ENCODE data around the gene LACC1. TPM values are rescaled to one million over a fixed set of nuclear protein-coding genes. Genes with fewer than 3 reads are reported as not detected.

Gene LACC1
- total and polyA plus RNA-seq, 2 donors (not counting 1 experiment from before 2014, with no cell fraction given) = 1.4 to 5.3 TPM

DNA sequence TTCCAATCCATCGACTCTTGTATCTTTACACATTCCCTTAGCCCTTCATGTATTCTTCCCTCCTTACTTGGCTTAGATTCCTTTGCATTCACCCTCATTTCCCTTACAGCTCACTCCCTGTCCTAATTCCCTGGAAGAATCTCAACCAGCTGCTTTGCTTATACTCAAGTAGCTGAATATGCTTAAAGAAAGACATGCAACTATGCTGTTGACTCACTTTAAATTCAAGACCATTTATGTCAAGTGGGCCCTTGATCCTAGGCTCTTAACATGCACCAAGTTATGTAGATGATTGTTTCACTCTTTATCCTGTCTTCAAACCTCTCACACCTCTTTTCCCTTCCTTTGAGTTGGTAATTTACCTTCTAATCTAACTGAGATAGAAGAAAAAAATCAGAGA is 7.5 kb upstream of the LACC1 start:
- 100% methylated on average over 1 of the region's 1 CpG for WGBS (ENCODE audit: insufficient coverage)
- Histone ChIP-seq H3K36me3 (replicated peaks in 1 of 2; ENCODE audit: control extremely low read depth in 1 of 2, control insufficient read depth in 1 of 2, extremely low read depth in 1 of 2, insufficient read depth in 2 of 2, low read length in 1 of 2) (peaks cover 0 to 2% of the 10 kb centered on the region in 2 experiments), H3K9ac (ENCODE audit: low read length) (no peak overlapping the region), H2AFZ (ENCODE audit: insufficient read depth, low read depth, low read length, poor library complexity, severe bottlenecking) (no peak overlapping the region), H3K4me2 (replicated peaks; ENCODE audit: low read depth, low read length, poor library complexity, severe bottlenecking) (no peak overlapping the region), H3K27ac (ENCODE audit: low read length in 2 of 2) (no peak overlapping the region), H3K27me3 (replicated peaks in 1 of 4; ENCODE audit: control extremely low read depth in 1 of 4, control insufficient read depth in 3 of 4, insufficient read depth in 4 of 4, low read length in 3 of 4) (no peaks in the 10 kb centered on the region), H4K20me1 (ENCODE audit: control insufficient read depth, insufficient read depth, low read length, poor library complexity, severe bottlenecking) (no peaks in the 10 kb centered on the region), H3K9me3 (ENCODE audit: control extremely low read depth in 1 of 3, control insufficient read depth in 2 of 3, insufficient read depth in 1 of 3, low read length in 2 of 3) (peaks cover 0 to 1% (median 0%) of the 10 kb centered on the region in 3 donors), H3K79me2 (ENCODE audit: control insufficient read depth, insufficient read depth, low read length) (no peaks in the 10 kb centered on the region), H3K4me1 (ENCODE audit: control insufficient read depth in 2 of 2, insufficient read depth in 2 of 2, low read length in 2 of 2) (no peaks in the 10 kb centered on the region), H3K4me3 (ENCODE audit: control extremely low read depth in 1 of 5, extremely low read depth in 1 of 5, insufficient read depth in 1 of 5, low read depth in 2 of 5, low read length in 4 of 5) (no peak overlapping the region)
- H3K4me1 Mint-ChIP-seq = peaks cover 3% of the 10 kb centered on the region
- H3K27ac Mint-ChIP-seq = no peak overlapping the region
- POLR2A ChIA-PET = no interaction called here
- no peak overlapping the region for H3K4me3 Mint-ChIP-seq
- no peaks in the 10 kb centered on the region for H3K27me3 Mint-ChIP-seq
- CTCF ChIA-PET = interaction anchor here (0.7 to 1.0 kb wide), 3 partner anchors 9 to 787 kb away, joined by 3 read pairs; no protein-coding TSS in a partner anchor
- TF ChIP-seq, protein P1, sequence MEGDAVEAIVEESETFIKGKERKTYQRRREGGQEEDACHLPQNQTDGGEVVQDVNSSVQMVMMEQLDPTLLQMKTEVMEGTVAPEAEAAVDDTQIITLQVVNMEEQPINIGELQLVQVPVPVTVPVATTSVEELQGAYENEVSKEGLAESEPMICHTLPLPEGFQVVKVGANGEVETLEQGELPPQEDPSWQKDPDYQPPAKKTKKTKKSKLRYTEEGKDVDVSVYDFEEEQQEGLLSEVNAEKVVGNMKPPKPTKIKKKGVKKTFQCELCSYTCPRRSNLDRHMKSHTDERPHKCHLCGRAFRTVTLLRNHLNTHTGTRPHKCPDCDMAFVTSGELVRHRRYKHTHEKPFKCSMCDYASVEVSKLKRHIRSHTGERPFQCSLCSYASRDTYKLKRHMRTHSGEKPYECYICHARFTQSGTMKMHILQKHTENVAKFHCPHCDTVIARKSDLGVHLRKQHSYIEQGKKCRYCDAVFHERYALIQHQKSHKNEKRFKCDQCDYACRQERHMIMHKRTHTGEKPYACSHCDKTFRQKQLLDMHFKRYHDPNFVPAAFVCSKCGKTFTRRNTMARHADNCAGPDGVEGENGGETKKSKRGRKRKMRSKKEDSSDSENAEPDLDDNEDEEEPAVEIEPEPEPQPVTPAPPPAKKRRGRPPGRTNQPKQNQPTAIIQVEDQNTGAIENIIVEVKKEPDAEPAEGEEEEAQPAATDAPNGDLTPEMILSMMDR (IDR thresholded peaks at IDR 0.05) = no peak
- TF ChIP-seq EZH2 (IDR thresholded peaks at IDR 0.05; ENCODE audit: borderline replicate concordance, insufficient read depth, low read depth, low read length, poor library complexity, severe bottlenecking) = no peak
- DNase-seq (no peak), ATAC-seq (ENCODE audit: low read depth) (no peak)
- no peaks in the 10 kb centered on the region for H3K9me3 Mint-ChIP-seq (ENCODE audit: insufficient read depth)
- intact Hi-C loops (cut with micrococcal nuclease) = loop anchor here (10.0 kb wide), 1 partner anchor 1277 kb away; no protein-coding TSS in a partner anchor

DNA sequence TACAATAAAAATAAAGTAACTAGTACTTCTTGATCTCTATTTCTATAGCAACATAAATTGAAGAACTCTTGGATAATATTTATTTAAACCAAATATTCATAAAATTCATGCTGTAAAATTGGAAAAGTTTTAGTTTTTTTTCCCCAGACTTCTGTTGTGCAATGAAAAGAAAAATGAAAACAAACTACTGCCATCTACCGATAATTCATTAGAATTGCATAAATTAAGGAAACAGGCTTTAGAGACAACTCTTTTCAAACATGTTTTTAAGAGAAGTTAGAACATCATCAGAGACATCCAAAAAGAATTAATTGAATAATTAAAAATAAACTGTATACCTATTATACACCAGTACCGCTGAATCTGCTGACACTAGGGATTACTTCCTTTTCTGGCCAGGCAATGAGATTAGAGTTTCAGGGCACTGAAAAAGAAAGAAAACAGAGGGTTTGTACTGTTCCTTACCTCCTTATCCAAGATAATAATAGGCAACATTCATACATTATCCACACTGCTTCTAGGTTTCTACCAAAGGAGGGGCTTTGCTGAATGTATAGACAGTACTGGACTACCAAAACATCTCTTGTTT is 5.1 kb upstream of the LACC1 start:
- intact Hi-C loops (cut with micrococcal nuclease) = loop anchor here (2.0 to 10.0 kb wide), 5 partner anchors 790 to 1602 kb away; partner anchors contain the start of gene AKAP11
- WGBS (ENCODE audit: insufficient coverage) = no CpG with 5 or more reads among the region's 2 CpGs
- Histone ChIP-seq H3K79me2 (ENCODE audit: control insufficient read depth, insufficient read depth, low read length) (no peaks in the 10 kb centered on the region), H3K27me3 (replicated peaks in 1 of 4; ENCODE audit: control extremely low read depth in 1 of 4, control insufficient read depth in 3 of 4, insufficient read depth in 4 of 4, low read length in 3 of 4) (no peaks in the 10 kb centered on the region), H3K27ac (ENCODE audit: low read length in 2 of 2) (peak overlapping the region in 1 of 2 donors; percentile 12), H3K9ac (ENCODE audit: low read length) (no peak overlapping the region), H3K4me2 (replicated peaks; ENCODE audit: low read depth, low read length, poor library complexity, severe bottlenecking) (no peak overlapping the region), H2AFZ (ENCODE audit: insufficient read depth, low read depth, low read length, poor library complexity, severe bottlenecking) (no peak overlapping the region), H3K4me1 (ENCODE audit: control insufficient read depth in 2 of 2, insufficient read depth in 2 of 2, low read length in 2 of 2) (peaks cover 15 to 17% of the 10 kb centered on the region in 2 donors), H3K9me3 (ENCODE audit: control extremely low read depth in 1 of 3, control insufficient read depth in 2 of 3, insufficient read depth in 1 of 3, low read length in 2 of 3) (peaks cover 0 to 1% (median 0%) of the 10 kb centered on the region in 3 donors), H3K4me3 (ENCODE audit: control extremely low read depth in 1 of 5, extremely low read depth in 1 of 5, insufficient read depth in 1 of 5, low read depth in 2 of 5, low read length in 4 of 5) (no peak overlapping the region), H3K36me3 (replicated peaks in 1 of 2; ENCODE audit: control extremely low read depth in 1 of 2, control insufficient read depth in 1 of 2, extremely low read depth in 1 of 2, insufficient read depth in 2 of 2, low read length in 1 of 2) (peaks cover 0 to 2% of the 10 kb centered on the region in 2 experiments), H4K20me1 (ENCODE audit: control insufficient read depth, insufficient read depth, low read length, poor library complexity, severe bottlenecking) (no peaks in the 10 kb centered on the region)
- DNase-seq (peak; percentile 41), ATAC-seq (ENCODE audit: low read depth) (no peak)
- Mint-ChIP-seq H3K4me1 (peaks cover 23% of the 10 kb centered on the region), H3K27ac (no peak overlapping the region), H3K27me3 (no peaks in the 10 kb centered on the region), H3K4me3 (no peak overlapping the region), H3K9me3 (ENCODE audit: insufficient read depth) (no peaks in the 10 kb centered on the region)
- no peak for TF ChIP-seq EZH2 (IDR thresholded peaks at IDR 0.05; ENCODE audit: borderline replicate concordance, insufficient read depth, low read depth, low read length, poor library complexity, severe bottlenecking)
- TF ChIP-seq, protein P1 (IDR thresholded peaks at IDR 0.05) = peak; percentile 90
- ChIA-PET CTCF (interaction anchor here (1.3 to 2.4 kb wide), 4 partner anchors 8 to 905 kb away, joined by 3 to 14 read pairs (median 5); no protein-coding TSS in a partner anchor), POLR2A (interaction anchor here (0.7 kb wide), 1 partner anchor 54 kb away, joined by 3 read pairs; no protein-coding TSS in a partner anchor)

Data from B cell (primary cell).